SU-DHL-6 (cell line): ENCODE measurements around the gene LOXHD1.

Experiments
- EZH2phosphoT487 ChIP-seq: fragments of 200-600 bp; sonication (generic), shearing (Covaris generic); conservative IDR thresholded peaks from 2 replicates; pipeline ENCODE4 v1.6.1; 2018; ENCODE audit warnings: mild to moderate bottlenecking, antibody characterized with exemption, low read length, moderate library complexity, mixed read lengths
- TF ChIP-seq, protein P1 (sequence below): fragments of 200-600 bp; sonication (generic); IDR thresholded peaks from one replicate; pipeline ENCODE4 v1.5.1; 2017; ENCODE audit warnings: antibody characterized with exemption, mild to moderate bottlenecking, low read length, moderate library complexity; ENCODE audit not compliant: insufficient read depth, poor library complexity, severe bottlenecking

- TF ChIP-seq, protein P1, sequence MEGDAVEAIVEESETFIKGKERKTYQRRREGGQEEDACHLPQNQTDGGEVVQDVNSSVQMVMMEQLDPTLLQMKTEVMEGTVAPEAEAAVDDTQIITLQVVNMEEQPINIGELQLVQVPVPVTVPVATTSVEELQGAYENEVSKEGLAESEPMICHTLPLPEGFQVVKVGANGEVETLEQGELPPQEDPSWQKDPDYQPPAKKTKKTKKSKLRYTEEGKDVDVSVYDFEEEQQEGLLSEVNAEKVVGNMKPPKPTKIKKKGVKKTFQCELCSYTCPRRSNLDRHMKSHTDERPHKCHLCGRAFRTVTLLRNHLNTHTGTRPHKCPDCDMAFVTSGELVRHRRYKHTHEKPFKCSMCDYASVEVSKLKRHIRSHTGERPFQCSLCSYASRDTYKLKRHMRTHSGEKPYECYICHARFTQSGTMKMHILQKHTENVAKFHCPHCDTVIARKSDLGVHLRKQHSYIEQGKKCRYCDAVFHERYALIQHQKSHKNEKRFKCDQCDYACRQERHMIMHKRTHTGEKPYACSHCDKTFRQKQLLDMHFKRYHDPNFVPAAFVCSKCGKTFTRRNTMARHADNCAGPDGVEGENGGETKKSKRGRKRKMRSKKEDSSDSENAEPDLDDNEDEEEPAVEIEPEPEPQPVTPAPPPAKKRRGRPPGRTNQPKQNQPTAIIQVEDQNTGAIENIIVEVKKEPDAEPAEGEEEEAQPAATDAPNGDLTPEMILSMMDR, result no peak
- no peak for TF ChIP-seq EZH2phosphoT487
These were observed 228.7 kb downstream of the LOXHD1 start for GRCh38 chr18:46428368-46428767.
